Nephron progenitor cell (in vitro differentiated cells): ENCODE results near the gene RGS14.
A peak's percentile ranks its signal among the peaks of the same experiment; 100 is the strongest.

Experiments used
- DNase-seq: peaks from one replicate; pipeline ENCODE4 v3.0.0; 2021
- H3K27ac Mint-ChIP-seq: 2 replicates; pipeline ENCODE4 v1.8.0; 2021; ENCODE audit warnings: mild to moderate bottlenecking, moderate library complexity, mixed read lengths
- H3K27me3 Mint-ChIP-seq: 2 replicates; pipeline ENCODE4 v1.8.0; 2021; ENCODE audit warnings: mild to moderate bottlenecking, low read depth, mixed read lengths; ENCODE audit not compliant: poor library complexity
- H3K36me3 Mint-ChIP-seq: 2 replicates; pipeline ENCODE4 v1.8.0; 2021; ENCODE audit warnings: low read depth, mixed read lengths
- H3K4me1 Mint-ChIP-seq: 2 replicates; pipeline ENCODE4 v1.8.0; 2021; ENCODE audit warnings: mixed read lengths
- H3K4me3 Mint-ChIP-seq: 2 replicates; pipeline ENCODE4 v1.8.0; 2021; ENCODE audit warnings: mild to moderate bottlenecking, moderate library complexity, mixed read lengths
- H3K9me3 Mint-ChIP-seq: 2 replicates; pipeline ENCODE4 v1.8.0; 2021; ENCODE audit warnings: mild to moderate bottlenecking, moderate library complexity, mixed read lengths
- TF ChIP-seq, protein P1 (sequence below): fragments of 200-600 bp; sonication (generic); IDR thresholded peaks from 2 replicates; pipeline ENCODE4 v1.5.0; 2021; ENCODE audit warnings: antibody characterized with exemption

The RGS14 gene

DNA sequence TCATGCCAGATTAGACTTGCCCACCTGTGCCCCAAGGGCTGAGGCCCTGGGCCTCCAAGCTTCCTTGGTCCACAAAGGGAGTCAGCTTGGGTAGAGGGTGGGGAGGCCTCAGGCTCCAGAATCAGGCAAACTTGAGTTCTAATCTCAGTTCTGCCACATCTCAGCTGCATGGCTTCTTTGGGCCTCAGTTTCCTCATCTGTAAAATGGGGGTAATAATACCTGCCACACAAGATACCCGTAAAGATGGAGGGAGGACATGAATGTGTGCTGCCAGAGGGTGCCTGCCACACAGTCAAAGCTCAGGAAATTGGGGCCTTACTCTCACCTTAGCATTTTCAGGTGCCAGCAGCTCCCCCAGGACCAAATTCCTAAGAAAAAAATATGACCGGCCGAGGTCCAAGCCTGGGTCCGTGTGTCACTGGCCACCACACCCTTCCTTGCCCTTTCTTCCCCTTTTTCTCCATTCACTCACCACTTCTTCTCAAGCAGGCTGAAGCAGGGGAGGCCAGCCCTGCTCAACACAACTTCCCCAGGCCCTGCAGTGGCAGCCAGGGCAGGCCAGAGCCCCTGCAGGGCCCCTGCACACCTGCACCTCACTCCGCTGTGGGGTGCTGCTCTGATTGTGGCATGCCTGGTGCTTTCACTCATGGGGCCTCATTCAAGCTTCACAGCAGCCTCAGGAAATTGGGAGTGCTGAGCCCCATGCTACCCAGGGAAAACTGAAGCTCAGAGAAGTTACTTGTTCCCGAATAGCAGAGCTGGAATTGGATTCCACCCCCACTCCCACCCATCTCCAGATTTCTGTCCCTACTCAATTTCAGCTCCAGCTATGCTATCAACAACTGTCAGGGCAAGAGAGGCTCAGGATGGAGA is 3.9 kb downstream of the RGS14 start:
- no peak overlapping the region for H3K27ac Mint-ChIP-seq
- TF ChIP-seq, protein P1, sequence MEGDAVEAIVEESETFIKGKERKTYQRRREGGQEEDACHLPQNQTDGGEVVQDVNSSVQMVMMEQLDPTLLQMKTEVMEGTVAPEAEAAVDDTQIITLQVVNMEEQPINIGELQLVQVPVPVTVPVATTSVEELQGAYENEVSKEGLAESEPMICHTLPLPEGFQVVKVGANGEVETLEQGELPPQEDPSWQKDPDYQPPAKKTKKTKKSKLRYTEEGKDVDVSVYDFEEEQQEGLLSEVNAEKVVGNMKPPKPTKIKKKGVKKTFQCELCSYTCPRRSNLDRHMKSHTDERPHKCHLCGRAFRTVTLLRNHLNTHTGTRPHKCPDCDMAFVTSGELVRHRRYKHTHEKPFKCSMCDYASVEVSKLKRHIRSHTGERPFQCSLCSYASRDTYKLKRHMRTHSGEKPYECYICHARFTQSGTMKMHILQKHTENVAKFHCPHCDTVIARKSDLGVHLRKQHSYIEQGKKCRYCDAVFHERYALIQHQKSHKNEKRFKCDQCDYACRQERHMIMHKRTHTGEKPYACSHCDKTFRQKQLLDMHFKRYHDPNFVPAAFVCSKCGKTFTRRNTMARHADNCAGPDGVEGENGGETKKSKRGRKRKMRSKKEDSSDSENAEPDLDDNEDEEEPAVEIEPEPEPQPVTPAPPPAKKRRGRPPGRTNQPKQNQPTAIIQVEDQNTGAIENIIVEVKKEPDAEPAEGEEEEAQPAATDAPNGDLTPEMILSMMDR = no peak
- H3K27me3 Mint-ChIP-seq = peaks cover 24% of the 10 kb centered on the region
- no peaks in the 10 kb centered on the region for H3K9me3 Mint-ChIP-seq
- H3K4me1 Mint-ChIP-seq = peaks cover 46% of the 10 kb centered on the region
- H3K36me3 Mint-ChIP-seq = no peaks in the 10 kb centered on the region
- DNase-seq = no peak
- peak overlapping the region; percentile 74 for H3K4me3 Mint-ChIP-seq

- DNase-seq = no peak
- Mint-ChIP-seq H3K9me3 (no peaks in the 10 kb centered on the region), H3K36me3 (no peaks in the 10 kb centered on the region), H3K4me3 (peak overlapping the region; percentile 74), H3K4me1 (peaks cover 47% of the 10 kb centered on the region), H3K27ac (no peak overlapping the region), H3K27me3 (peaks cover 23% of the 10 kb centered on the region)
- TF ChIP-seq, protein P1 = no peak
Measured at GRCh38 chr5:177362292-177362609, 4.5 kb downstream of the RGS14 start.

GRCh38 chr5:177362610-177363507 is 5.1 kb downstream of the RGS14 start:
- peaks cover 18% of the 10 kb centered on the region for H3K27me3 Mint-ChIP-seq
- no peaks in the 10 kb centered on the region for H3K9me3 Mint-ChIP-seq
- H3K36me3 Mint-ChIP-seq = no peaks in the 10 kb centered on the region
- peak overlapping the region; percentile 74 for H3K4me3 Mint-ChIP-seq
- no peak overlapping the region for H3K27ac Mint-ChIP-seq
- TF ChIP-seq, protein P1 = no peak
- H3K4me1 Mint-ChIP-seq = peaks cover 42% of the 10 kb centered on the region
- DNase-seq = peak; percentile 81

GRCh38 chr5:177363565-177363964 is 5.8 kb downstream of the RGS14 start:
- TF ChIP-seq, protein P1 = no peak
- Mint-ChIP-seq H3K4me1 (peaks cover 47% of the 10 kb centered on the region), H3K27me3 (peaks cover 18% of the 10 kb centered on the region), H3K27ac (no peak overlapping the region), H3K36me3 (no peaks in the 10 kb centered on the region), H3K4me3 (peak overlapping the region; percentile 74), H3K9me3 (no peaks in the 10 kb centered on the region)
- no peak for DNase-seq

- Mint-ChIP-seq H3K27me3 (peaks cover 22% of the 10 kb centered on the region), H3K27ac (no peak overlapping the region), H3K4me3 (peak overlapping the region; percentile 28), H3K4me1 (peaks cover 54% of the 10 kb centered on the region), H3K36me3 (no peaks in the 10 kb centered on the region), H3K9me3 (no peaks in the 10 kb centered on the region)
- DNase-seq = no peak
- TF ChIP-seq, protein P1 = no peak
Measured at GRCh38 chr5:177364159-177364962, 6.6 kb downstream of the RGS14 start.
